Ovary (tissue), 10 donors: ENCODE results near the gene CPT1B. TPM values are rescaled to one million over a fixed set of nuclear protein-coding genes. Genes with fewer than 3 reads are reported as not detected.

Experiments
- DNase-seq, 5 donors: peaks; one replicate each; pipeline ENCODE4 v3.0.0-alpha.2; 2019 to 2020
- H3K27ac ChIP-seq, 2 donors: fragments of 200-600 bp; one replicate each; pipeline versions ENCODE4 v1.5.1 to v1.8.0; 2019 to 2022
- H3K27me3 ChIP-seq: fragments of 200-600 bp; one replicate; pipeline ENCODE4 v1.8.0; 2022
- H3K36me3 ChIP-seq: fragments of 200-600 bp; sonication (generic); one replicate; pipeline ENCODE4 v1.5.1; 2019
- H3K4me1 ChIP-seq: one replicate; pipeline ENCODE4 v1.8.1; 2013; ENCODE audit warnings: mild to moderate bottlenecking, moderate library complexity; ENCODE audit not compliant: insufficient read depth
- H3K4me3 ChIP-seq: fragments of 200-600 bp; sonication (generic); one replicate; pipeline ENCODE4 v1.5.1; 2017
- H3K9me3 ChIP-seq, 2 donors: fragments of 200-600 bp in 1 of 2; sonication (generic) in 1 of 2; one replicate each; pipeline versions ENCODE4 v1.5.1 to v1.8.1; 2013 to 2019; ENCODE audit warnings: mild to moderate bottlenecking in 1 of 2, moderate library complexity in 1 of 2
- CTCF ChIP-seq, 3 donors: fragments of 450-650 bp in 2 of 3; fragments of 200-600 bp in 1 of 3; IDR thresholded peaks; one replicate each; pipeline versions ENCODE4 v1.5.1 to v1.8.0; 2016 to 2022; ENCODE audit warnings: antibody characterized with exemption in 3 of 3, mild to moderate bottlenecking in 1 of 3
- EP300 ChIP-seq: sonication (generic); formaldehyde crosslinking; IDR thresholded peaks from one replicate; pipeline ENCODE4 v1.6.1; 2017; ENCODE audit warnings: antibody characterized with exemption
- POLR2A ChIP-seq: fragments of 450-650 bp; IDR thresholded peaks from one replicate; pipeline ENCODE4 v1.6.1; 2017; ENCODE audit warnings: antibody characterized with exemption, mild to moderate bottlenecking, moderate library complexity
- WGBS, 3 donors: extraction: QIAGEN DNeasy Blood & Tissue Kit in 1 of 3; methylation state at CpG; one replicate each; pipeline versions ENCODE4 v1.1.5 to v1.1.7; 2013 to 2017; 5-methylcytosine and 5-hydroxymethylcytosine counted together
- intact Hi-C, 4 donors: fragments of 100-400 bp; cut with DNase I; formaldehyde crosslinking; loops; one replicate each; pipeline versions ENCODE4 v1.11.0 to v1.15.1; 2022 to 2023
- long read RNA-seq, 3 donors: library from polyadenylated mRNA in 2 of 3; unstranded in 2 of 3; transcript quantifications; one replicate each; pipeline ENCODE4 v2.0.0 and lab custom pipeline, GENCODE V29; 2021 to 2026
- polyA plus RNA-seq, 2 donors: library from polyadenylated mRNA; stranded (reverse); fragments of 200-250 nt in 1 of 2; fragments of 350-450 nt in 1 of 2; fragmentation: Illumina TruSeq in 1 of 2; extraction: RNeasy Lipid Tissue Mini Kit (QIAGEN cat#74804) in 1 of 2; gene quantifications; one replicate each; pipeline ENCODE4 v1.2.3, GENCODE V29; 2013 to 2014
- total RNA-seq, 7 donors: library from RNA; depleted of rRNA in 2 of 7; stranded (reverse); fragments of >200 nt in 2 of 7; fragmentation: NEBNext Ultra II Directional in 3 of 7; extraction: Animal tissue kit (Norgen Biotek cat#: 25700) in 3 of 7; gene quantifications; one replicate each; pipeline versions ENCODE4 v1.1.0 to v1.2.4, GENCODE V29; 2016 to 2023
- donor health status: DM: no; HTN: no; CAD: no; lungs with moderate emphysema.
- donor health status: DM: no; HTN: no; CAD: no.
- donor health status: Bipolar disorder and iron deficiency.
- donor health status: DM: yes; HTN: yes; CAD: no.
- donor health status: DM: no; HTN: no; CAD: no.
- donor health status: DM: yes; HTN: yes; CAD: no.

CPT1B gene
- total RNA-seq (10 to 100 TPM in 1 of 7 donors, 1 to 10 TPM in 6; 3.6 to 10.6 (median 5.2) TPM), polyA plus RNA-seq (1 to 10 TPM; 2.5 to 4.2 TPM)
- long read RNA-seq, donor 1, partial matches to known transcripts: 1 of 3 reads
- long read RNA-seq, donor 1, other reads (novel, unspliced or antisense): 2 of 3 reads
- long read RNA-seq, donor 2, partial matches to known transcripts: 0 of 1 reads
- long read RNA-seq, donor 2, other reads (novel, unspliced or antisense): 0 of 1 reads
- long read RNA-seq, donor 3, partial matches to known transcripts: 0 of 2 reads
- long read RNA-seq, donor 3, other reads (novel, unspliced or antisense): 1 of 2 reads

GRCh38 chr22:50577987-50578775, at the start of gene CPT1B:
Gene CPT1B (minus strand): TSS chr22:50578427. CDS start chr22:50577915, 512 bp downstream.
- intact Hi-C loops: no loop called here
- Histone ChIP-seq H3K9me3 (no peaks in the 10 kb centered on the region), H3K4me3 (no peak within 1 kb of the TSS), H3K27me3 (no peaks in the 10 kb centered on the region), H3K4me1 (peaks cover 12% of the 10 kb centered on the region), H3K27ac (no peak within 1 kb of the TSS), H3K36me3 (no peaks in the 10 kb centered on the region)
- no peak for DNase-seq
- WGBS, 3 donors: 5 to 10% (median 9%) methylated on average over 44 to 63 of the region's 63 CpGs
- TF ChIP-seq POLR2A: no peak
- TF ChIP-seq EP300: no peak
- no peak for TF ChIP-seq CTCF (IDR thresholded peaks at IDR 0.05)

- WGBS, 3 donors: 83 to 90% (median 83%) methylated on average over 40 to 42 of the region's 42 CpGs
- TF ChIP-seq EP300 (no peak), CTCF (IDR thresholded peaks at IDR 0.05) (no peak)
- intact Hi-C loops: no loop called here
These were observed 48.8 kb upstream of the CPT1B start for GRCh38 chr22:50626850-50627641.

GRCh38 chr22:50626314-50626849, 48.2 kb upstream of the CPT1B start:
- TF ChIP-seq POLR2A: no peak
- no peak for TF ChIP-seq CTCF (IDR thresholded peaks at IDR 0.05)
- TF ChIP-seq EP300: no peak
- 85 to 89% (median 87%) methylated on average over 12 of the region's 12 CpGs for WGBS, 3 donors
- H3K4me3 ChIP-seq: no peak overlapping the region
- no peaks in the 10 kb centered on the region for H3K36me3 ChIP-seq
- H3K4me1 ChIP-seq: peaks cover 7% of the 10 kb centered on the region
- intact Hi-C loops: no loop called here
- no peak overlapping the region for H3K27ac ChIP-seq
- H3K9me3 ChIP-seq: no peaks in the 10 kb centered on the region
- no peaks in the 10 kb centered on the region for H3K27me3 ChIP-seq
- no peak for DNase-seq

More at GRCh38 chr22:50626850-50627641, 48.8 kb upstream of the CPT1B start:
- H3K36me3 ChIP-seq: no peaks in the 10 kb centered on the region
- peak overlapping the region; percentile 1 to 59 for H3K27ac ChIP-seq
- no peaks in the 10 kb centered on the region for H3K9me3 ChIP-seq
- H3K4me3 ChIP-seq: peak overlapping the region; percentile 40
- no peaks in the 10 kb centered on the region for H3K27me3 ChIP-seq
- peaks cover 7% of the 10 kb centered on the region for H3K4me1 ChIP-seq
- DNase-seq: peak in 3 of 5 donors; percentile 45 to 56 (median 56)
